NT2/D1 (cell line): Measurements from ENCODE around the gene CHP1.

ENCODE experiments used
- SUZ12 ChIP-seq: IDR thresholded peaks from 2 replicates; pipeline ENCODE4 v1.6.1; 2011; ENCODE audit not compliant: insufficient read length, insufficient read depth; ENCODE audit errors: extremely low read depth
- YY1 ChIP-seq: IDR thresholded peaks from 2 replicates; pipeline ENCODE4 v1.6.1; 2011; ENCODE audit not compliant: insufficient read length, insufficient read depth

GRCh38 chr15:41215708-41216107 is 15.4 kb upstream of the CHP1 start:
- no peak for TF ChIP-seq YY1
- no peak for TF ChIP-seq SUZ12
